GM21381 (cell line): Measurements from ENCODE around the gene MTFR1L.

Experiments
- ATAC-seq: cut with Tn5 transposase; IDR thresholded peaks from one replicate; pipeline ENCODE4 v1.9.1; 2021; ENCODE audit warnings: mild to moderate bottlenecking, moderate library complexity; ENCODE audit not compliant: unreplicated experiment

Gene MTFR1L

DNA sequence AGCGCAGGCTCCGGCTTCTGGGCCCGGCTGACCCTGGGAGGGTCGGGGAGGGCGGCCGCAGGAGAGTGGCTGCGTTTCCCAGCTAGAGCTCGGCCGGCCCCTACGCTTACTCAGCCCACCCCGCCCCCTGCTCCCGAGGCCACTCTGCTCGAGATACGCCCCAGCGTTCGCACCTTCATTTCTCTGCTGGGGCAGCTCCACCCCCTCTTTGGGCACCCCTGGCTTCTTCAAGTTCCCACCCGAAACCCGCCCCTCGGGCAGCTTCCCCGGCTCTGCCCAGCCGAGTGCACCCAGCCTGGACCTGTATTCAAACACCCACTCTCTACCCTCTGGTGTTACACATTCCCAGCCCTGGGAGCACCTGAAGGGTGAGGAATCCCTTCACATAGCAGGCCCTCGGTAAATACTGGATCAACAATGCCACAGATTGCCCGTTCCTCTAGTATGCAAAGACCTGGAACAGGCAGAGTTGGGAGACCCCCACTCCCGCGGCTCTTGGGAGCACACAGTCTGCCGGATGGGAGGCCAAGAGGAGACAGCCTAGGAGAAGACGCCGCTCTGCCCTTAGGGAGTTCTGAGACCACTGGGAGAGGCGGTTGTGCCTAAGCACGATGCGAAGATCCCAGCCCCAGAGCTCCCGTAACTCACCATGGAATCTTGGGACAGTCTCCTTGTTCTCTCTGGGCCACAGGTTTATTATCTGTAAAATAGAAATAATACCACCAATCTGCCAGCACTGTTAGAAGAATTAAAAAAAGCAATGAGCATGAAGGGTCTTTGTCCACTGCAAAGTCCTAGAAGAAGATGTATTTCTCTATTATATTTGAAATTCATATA lies 56.3 kb downstream of the MTFR1L start:
- no peak for ATAC-seq

- ATAC-seq: no peak
These were observed 56.9 kb downstream of the MTFR1L start for GRCh38 chr1:25876693-25877077.

DNA sequence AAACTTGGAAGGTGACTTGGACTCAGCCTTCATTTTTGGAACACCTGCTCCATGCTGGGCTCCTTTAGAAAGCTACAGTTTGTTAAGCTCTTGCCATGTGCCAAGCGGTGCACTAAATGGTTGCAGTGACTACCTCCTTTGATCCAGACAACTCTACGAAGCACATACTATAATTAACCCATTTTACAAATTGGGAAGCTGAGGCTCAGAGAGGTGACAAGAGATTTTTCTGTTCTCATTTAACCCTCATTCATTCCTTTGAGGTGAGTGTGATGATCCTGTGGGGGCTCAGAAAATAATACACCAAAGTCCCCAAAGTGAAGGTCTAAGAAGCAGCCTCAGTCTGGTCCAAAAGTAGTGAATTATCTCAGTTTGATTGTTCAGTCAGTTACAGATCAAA lies 57.4 kb downstream of the MTFR1L start:
- ATAC-seq: no peak

DNA sequence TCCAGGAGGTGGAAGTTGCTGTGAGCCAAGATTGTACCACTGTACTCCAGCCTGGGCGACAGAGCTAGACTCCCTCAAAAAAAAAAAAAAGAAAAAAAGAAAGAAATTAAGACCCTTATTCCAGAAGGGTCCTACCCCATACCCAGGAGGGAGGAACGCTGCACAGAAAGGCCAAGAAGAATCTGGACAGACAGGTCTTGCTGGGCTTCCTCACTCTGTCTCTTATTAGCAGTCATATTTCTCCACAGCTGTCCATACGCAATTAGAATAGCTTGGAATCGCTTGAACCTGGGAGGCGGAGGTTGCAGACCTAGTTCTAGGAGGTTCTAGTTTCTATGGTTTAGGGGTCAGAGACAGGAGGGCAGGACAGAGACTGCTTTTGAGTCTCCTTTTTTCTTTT lies 58.9 kb downstream of the MTFR1L start:
- ATAC-seq: no peak

GRCh38 chr1:25879675-25880074 lies 59.9 kb downstream of the MTFR1L start:
- no peak for ATAC-seq

DNA sequence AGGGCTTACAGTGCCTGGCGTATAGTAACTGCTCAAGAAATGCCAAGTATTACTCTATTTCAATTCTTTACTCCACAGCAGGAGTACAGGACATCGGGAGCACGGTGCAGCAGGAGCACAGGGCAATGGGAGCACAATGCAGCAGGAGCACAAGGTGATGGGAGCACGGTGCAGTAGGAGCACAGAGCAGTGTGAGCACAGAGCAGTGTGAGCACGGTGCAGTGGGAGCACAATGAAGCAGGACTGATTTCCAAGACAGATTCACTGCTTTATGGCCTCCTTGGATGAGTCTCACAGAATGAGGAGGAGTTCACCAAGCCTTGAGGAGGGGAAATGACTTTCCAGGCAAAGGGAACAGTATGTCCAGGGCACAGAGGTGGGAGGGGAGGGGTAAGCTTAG lies 60.8 kb downstream of the MTFR1L start:
- no peak for ATAC-seq

DNA sequence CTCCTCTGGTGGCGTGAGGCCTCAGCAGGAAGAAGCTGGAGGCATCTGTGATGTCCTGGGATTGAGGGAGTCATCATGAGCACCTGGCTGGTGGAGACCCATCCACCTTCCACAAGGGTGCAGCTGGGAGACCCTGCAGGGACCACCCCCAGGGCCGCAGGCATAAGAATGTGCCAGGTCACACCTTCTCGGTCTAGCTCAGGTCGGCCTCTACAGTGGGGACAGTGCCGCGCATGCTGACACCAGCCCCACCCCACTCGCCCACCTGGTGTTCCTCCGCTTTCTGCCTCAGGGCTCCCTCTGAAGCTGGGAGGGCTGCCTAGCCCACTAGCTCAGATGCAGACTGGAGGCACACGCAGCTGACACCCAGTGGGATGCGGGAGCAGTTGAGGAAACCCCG lies 61.5 kb downstream of the MTFR1L start:
- ATAC-seq: no peak
